Activated CD8-positive, alpha-beta memory T cell treated with anti-CD3 and anti-CD28 coated beads, Interleukin-2, amount 50 U/mL, for 1 hour (primary cell): Measurements from ENCODE around the gene AHNAK.
"Not testable (repeated sequence)": the region's sequence is repeated elsewhere in the genome, so short reads cannot be mapped to it uniquely, and the experiment has no call there.

Experiments
- DNase-seq: peaks from one replicate; pipeline ENCODE4 v3.0.0-alpha.2; 2020; ENCODE audit errors: extremely low read depth

The AHNAK gene

DNA sequence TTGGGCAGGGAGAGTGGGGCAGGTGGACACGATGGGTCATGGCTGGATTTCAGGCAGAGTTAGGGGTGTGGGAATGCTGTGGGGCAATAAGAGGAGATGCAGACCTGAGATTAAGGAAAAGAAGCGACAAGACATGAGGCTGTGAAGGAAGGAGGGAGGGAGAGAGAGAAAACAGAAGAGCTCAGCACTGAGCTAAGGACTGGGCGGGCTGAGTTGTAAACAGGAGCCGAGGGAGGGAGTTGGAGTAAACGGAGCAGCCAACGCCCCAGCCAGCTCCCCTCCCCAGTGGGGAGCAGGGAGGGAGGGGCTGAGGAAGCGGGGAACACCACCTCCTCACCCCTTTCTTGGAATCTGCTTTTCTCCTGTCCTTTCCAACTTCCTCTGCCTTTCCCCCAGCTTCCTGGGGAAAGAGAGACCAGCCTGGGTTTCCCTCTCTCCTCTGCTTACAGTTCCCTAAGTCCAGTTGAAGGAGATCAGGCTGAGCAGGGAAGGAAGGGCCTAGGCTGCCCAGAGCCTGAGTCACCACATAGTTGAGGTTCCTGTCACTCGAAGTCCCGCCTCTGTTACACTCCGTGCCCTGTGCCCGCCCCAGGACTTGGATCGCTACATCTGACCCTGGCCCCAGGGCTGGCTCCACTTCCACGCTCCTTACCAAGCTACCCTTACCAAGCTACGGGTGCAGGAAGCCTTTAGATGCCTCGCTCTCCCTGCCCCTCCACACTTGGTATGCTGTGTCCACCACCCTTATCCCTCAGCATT is 6.7 kb upstream of the AHNAK start:
- DNase-seq = no peak

DNA sequence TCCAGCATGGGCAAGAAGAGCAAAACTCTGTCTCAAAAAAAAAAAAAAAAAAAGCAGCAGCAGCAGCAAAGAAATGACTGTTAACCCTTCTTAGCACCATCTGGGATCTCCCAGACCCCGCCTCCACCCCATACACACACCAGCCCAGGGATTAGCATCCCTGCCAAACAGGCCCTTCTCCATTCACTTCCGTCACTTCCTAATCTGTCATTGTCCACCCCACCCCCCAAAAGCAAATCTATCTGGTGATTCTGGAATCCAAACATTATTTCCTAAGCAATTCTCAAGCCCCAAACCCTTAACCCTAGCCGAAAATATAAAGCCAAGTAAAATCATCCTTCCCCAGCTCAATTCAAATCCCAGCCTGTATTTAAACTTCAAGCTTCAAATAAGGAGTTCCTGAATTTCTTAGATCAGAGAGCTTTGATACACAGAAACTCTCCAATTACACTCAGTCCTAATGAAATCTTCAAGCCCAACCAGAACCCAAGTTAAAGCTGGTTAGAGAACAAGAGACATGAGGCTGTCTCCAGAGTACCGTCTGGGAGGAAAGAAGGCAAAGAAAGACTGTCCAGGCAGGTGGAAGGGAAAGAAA is 6.0 kb upstream of the AHNAK start:
- DNase-seq = no peak

- DNase-seq = not testable (repeated sequence)
Observed at GRCh38 chr11:62550478-62550877, 3.9 kb upstream of the AHNAK start.

- DNase-seq = no peak
Observed at GRCh38 chr11:62548545-62549335, 2.1 kb upstream of the AHNAK start.

- DNase-seq = no peak
Observed at GRCh38 chr11:62547691-62548281, 1.2 kb upstream of the AHNAK start.

GRCh38 chr11:62546929-62547625 is 471 bp upstream of the AHNAK start:
- no peak for DNase-seq

- DNase-seq = no peak
Observed at GRCh38 chr11:62545437-62546243, 966 bp downstream of the AHNAK start.

GRCh38 chr11:62544581-62545436 is 1.8 kb downstream of the AHNAK start:
- no peak for DNase-seq

DNA sequence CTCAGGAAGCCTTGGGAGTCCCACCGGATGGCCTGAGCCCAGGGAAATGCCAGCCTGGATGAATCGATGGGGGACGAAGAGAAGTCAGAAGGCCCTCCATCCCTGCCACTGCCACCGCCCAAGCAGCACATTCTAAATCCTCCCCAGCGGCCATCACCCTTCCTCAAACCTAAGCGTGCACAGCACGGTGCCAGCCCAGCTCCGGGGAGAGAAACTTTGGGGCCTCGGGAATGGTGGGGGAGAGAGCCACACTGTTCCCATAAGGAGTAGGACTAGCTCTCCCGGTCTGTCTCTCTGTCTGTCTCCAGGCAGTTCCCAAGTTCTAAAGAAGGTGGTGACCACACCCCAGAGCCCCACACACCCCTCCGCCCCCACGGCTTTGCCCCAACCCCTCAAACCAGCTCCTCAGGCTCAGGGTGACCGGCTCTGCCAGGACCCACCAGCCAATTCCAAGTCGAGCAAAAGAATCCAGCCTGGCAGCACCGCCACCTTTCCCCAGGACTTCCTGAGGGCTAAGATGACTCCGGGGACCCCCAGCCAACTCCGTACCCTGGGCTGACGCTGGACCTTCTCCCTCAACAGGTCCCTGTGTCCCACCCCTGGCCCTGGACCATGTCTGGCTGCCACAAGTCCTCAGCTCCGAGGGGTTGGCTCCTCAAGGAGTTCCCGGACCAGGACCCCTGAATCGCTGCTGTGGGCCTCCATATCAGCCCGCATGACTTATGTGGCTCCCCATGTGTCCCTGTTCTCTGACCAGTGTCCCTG is 2.7 kb downstream of the AHNAK start:
- no peak for DNase-seq

DNA sequence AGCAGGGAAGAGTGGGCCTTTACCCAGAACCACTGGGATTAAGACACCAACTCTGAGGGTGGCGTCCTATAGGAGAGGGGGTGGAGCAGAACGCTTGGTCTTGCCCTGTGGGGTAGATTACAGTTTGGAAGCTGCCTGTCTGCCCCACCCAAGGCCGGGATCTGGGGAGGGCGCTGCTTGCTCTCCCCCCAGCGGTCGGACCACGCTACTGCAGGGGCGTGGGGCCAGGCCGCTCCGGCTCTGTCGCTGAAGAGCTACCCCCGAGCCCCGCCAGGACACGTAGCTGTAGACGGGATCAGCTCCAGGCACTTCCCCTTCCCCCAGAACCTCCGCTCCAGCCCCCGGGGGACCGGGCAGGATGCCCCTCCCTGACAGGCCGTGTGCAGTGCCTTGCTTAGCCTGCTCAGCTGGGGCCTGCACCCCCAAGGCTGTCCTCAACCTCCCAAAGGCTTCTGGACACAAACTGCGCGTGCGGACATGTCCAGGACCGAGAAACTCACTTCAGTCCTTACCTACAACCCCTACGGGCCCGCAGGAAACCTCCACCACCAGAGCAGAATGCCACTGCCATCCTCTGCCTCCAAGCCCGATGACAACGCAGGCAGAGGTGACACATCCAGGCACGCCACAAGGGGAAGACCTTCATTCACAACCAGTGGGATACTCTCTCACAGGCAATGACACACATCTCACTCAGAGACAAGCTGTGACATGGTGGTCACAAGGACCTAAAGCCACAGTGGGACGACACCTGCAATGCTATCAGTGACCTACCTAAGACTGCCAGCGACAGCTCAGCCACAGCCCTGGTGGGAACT is 3.6 kb downstream of the AHNAK start:
- no peak for DNase-seq

DNA sequence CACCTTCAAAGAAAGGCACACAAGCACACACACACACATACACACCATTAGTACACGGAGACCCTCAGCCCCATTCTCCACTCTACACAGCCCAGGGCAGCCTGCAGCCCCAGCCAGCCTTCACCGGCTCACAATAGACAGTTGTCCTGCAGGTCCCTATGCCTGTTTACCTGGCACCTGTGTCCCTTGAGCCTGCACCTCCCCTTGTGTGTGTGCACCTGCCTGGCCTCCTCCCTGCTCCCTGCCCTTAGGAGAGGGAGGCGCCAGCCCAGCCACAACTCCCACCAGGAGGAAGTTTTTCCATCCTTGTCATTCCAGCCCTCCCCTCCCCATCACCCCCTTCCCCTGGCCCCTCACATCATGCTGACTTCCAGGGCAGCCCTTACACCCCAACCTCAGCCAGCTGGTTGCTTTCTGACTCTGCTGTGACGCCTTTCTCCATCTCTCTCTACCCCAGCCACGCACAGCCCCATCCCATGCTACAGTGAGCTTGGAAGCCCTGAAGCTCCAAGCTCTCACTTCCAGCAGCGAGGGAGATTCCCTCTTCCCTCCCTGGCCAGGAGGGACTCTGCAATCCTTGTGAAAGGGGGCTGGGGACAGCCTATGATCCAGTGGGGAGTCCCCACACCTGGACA is 4.4 kb downstream of the AHNAK start:
- DNase-seq = no peak

GRCh38 chr11:62540804-62541701 is 5.6 kb downstream of the AHNAK start:
- no peak for DNase-seq

GRCh38 chr11:62539238-62539925 is 7.2 kb downstream of the AHNAK start:
- DNase-seq = no peak

DNA sequence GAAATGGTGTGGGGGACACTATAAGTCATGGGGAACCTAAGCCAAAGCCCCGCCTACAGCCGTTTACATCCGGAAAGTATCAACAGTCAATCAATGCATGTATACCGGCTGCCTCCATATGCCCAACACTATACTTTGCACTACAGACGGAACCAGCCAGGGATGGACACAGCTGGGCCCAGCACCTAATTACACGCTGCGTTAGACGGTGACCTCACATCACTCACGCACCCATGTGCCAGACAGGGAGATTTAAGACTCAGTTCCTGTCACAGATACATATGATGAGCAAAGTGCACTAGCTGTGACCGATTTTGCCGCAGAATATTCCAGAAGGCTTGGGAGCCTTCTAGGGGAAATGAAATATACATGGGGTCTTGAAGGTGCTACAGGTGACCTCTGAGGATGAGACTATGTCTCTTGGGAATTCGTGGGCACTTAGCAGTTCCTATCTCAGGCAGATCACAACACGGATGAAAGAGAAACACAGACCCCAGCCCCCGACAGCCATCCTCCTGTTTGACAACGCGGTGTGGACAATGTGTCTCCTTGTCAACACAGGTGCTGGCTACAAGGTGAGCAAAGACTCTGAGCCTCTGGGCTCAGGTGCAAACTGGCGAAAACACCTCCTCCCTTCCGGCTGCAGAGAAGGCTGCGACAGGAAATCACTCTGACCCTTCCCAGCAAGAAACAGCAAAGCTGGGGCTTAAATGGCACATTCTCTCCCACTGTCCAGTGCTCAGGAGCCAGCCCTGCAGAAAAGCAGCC is 8.0 kb downstream of the AHNAK start:
- DNase-seq = no peak

GRCh38 chr11:62536301-62536957 is 10.2 kb downstream of the AHNAK start:
- DNase-seq = no peak
